Prostate gland (tissue), 2 donors: Measurements from ENCODE around the gene MED9. TPM values are rescaled to one million over a fixed set of nuclear protein-coding genes. Genes with fewer than 3 reads are reported as not detected.

Source experiments
- DNase-seq: peaks from one replicate; pipeline ENCODE4 v3.0.0-alpha.2; 2019; ENCODE audit warnings: low spot score
- H3K27ac ChIP-seq, 2 donors: fragments of 200-600 bp; sonication (generic); 2 replicates each; pipeline ENCODE4 v1.5.1; 2017 to 2019
- H3K27me3 ChIP-seq: fragments of 200-600 bp; sonication (generic); replicated peaks from 2 replicates; pipeline ENCODE4 v1.5.1; 2019; ENCODE audit not compliant: insufficient read depth
- H3K36me3 ChIP-seq, 2 donors: fragments of 200-600 bp; sonication (generic); 1 replicate in 1 of 2; 2 replicates in 1 of 2; pipeline versions ENCODE4 v1.5.1 to v1.8.1; 2017 to 2019
- H3K4me1 ChIP-seq: fragments of 200-600 bp; sonication (generic); replicated peaks from 2 replicates; pipeline ENCODE4 v1.5.1; 2019
- H3K4me3 ChIP-seq, 2 donors: fragments of 200-600 bp; sonication (generic); 2 replicates each; pipeline ENCODE4 v1.5.1; 2017 to 2019
- H3K9me3 ChIP-seq: fragments of 200-600 bp; sonication (generic); 2 replicates; pipeline ENCODE4 v1.5.1; 2017
- CTCF ChIP-seq, 4 experiments: fragments of 200-600 bp in 2 of 4; fragments of 450-650 bp in 2 of 4; sonication (generic) in 2 of 4; IDR thresholded peaks; 1 replicate in 3 of 4; 2 replicates in 1 of 4; pipeline ENCODE4 v1.5.1; 2016 to 2019; ENCODE audit warnings: antibody characterized with exemption in 4 of 4, mild to moderate bottlenecking in 2 of 4, moderate library complexity in 2 of 4
- POLR2A ChIP-seq: fragments of 450-650 bp; IDR thresholded peaks from one replicate; pipeline ENCODE4 v1.6.1; 2016; ENCODE audit warnings: antibody characterized with exemption, mild to moderate bottlenecking
- POLR2AphosphoS5 ChIP-seq: sonication (generic); formaldehyde crosslinking; IDR thresholded peaks from one replicate; pipeline ENCODE4 v1.6.1; 2017; ENCODE audit warnings: antibody characterized with exemption
- WGBS: methylation state at CpG from one replicate; pipeline ENCODE4 v1.1.5; 2018; 5-methylcytosine and 5-hydroxymethylcytosine counted together
- intact Hi-C: fragments of 100-400 bp; cut with DNase I; formaldehyde crosslinking; loops from one replicate; pipeline ENCODE4 v1.14.2; 2022
- total RNA-seq, 2 donors: library from RNA; depleted of rRNA; stranded (reverse); fragments of >200 nt; gene quantifications; one replicate each; pipeline ENCODE4 v1.1.0, GENCODE V29; 2016

The MED9 gene
- total RNA-seq, 2 donors from 2014 or later: 27.8 to 31.7 TPM

- no peaks in the 10 kb centered on the region for H3K9me3 ChIP-seq
- no peaks in the 10 kb centered on the region for H3K27me3 ChIP-seq
- DNase-seq: no peak
- TF ChIP-seq POLR2A: no peak
- TF ChIP-seq CTCF (IDR thresholded peaks at IDR 0.05): no peak
- TF ChIP-seq POLR2AphosphoS5: no peak
- no peaks in the 10 kb centered on the region for H3K36me3 ChIP-seq
- WGBS: 97% methylated on average over 7 of the region's 7 CpGs
- H3K27ac ChIP-seq: no peak overlapping the region
- no peaks in the 10 kb centered on the region for H3K4me1 ChIP-seq
- intact Hi-C loops: no loop called here
- no peak overlapping the region for H3K4me3 ChIP-seq
Observed at GRCh38 chr17:17513626-17514025, 36.8 kb downstream of the MED9 start.

- Histone ChIP-seq H3K36me3 (no peaks in the 10 kb centered on the region), H3K4me3 (no peak overlapping the region), H3K9me3 (no peaks in the 10 kb centered on the region), H3K27me3 (no peaks in the 10 kb centered on the region), H3K27ac (no peak overlapping the region), H3K4me1 (no peaks in the 10 kb centered on the region)
- DNase-seq: no peak
- TF ChIP-seq CTCF (IDR thresholded peaks at IDR 0.05) (no peak), POLR2A (no peak), POLR2AphosphoS5 (no peak)
- intact Hi-C loops: no loop called here
- 82% methylated on average over 16 of the region's 16 CpGs for WGBS
Observed at GRCh38 chr17:17514361-17514992, 37.7 kb downstream of the MED9 start.

- H3K27ac ChIP-seq: no peak overlapping the region
Observed at GRCh38 chr17:17514993-17515933, 38.5 kb downstream of the MED9 start.

GRCh38 chr17:17515934-17516930 lies 39.4 kb downstream of the MED9 start:
- TF ChIP-seq POLR2AphosphoS5 (no peak), CTCF (IDR thresholded peaks at IDR 0.05) (no peak), POLR2A (no peak)
- Histone ChIP-seq H3K4me1 (no peaks in the 10 kb centered on the region), H3K4me3 (no peak overlapping the region), H3K27me3 (no peaks in the 10 kb centered on the region), H3K27ac (no peak overlapping the region), H3K9me3 (no peaks in the 10 kb centered on the region), H3K36me3 (no peaks in the 10 kb centered on the region)
- no peak for DNase-seq
- WGBS: 84% methylated on average over 21 of the region's 21 CpGs
- intact Hi-C loops: no loop called here

More at GRCh38 chr17:17514993-17515933, 38.5 kb downstream of the MED9 start:
- Histone ChIP-seq H3K9me3 (no peaks in the 10 kb centered on the region), H3K4me3 (no peak overlapping the region), H3K27me3 (no peaks in the 10 kb centered on the region), H3K36me3 (no peaks in the 10 kb centered on the region), H3K4me1 (no peaks in the 10 kb centered on the region)
- 77% methylated on average over 21 of the region's 21 CpGs for WGBS
- no peak for DNase-seq
- intact Hi-C loops: no loop called here
- no peak for TF ChIP-seq POLR2A
- no peak for TF ChIP-seq POLR2AphosphoS5
- TF ChIP-seq CTCF (IDR thresholded peaks at IDR 0.05): no peak
